ENCODE measurements around the gene TECPR2.

Gene TECPR2

GRCh38 chr14:102479107-102479506 is 116.4 kb downstream of the TECPR2 start:
- Histone ChIP-seq H3K27ac (replicated peaks) (no peak overlapping the region), H3K27me3 (ENCODE audit: insufficient read depth, poor library complexity, severe bottlenecking) (no peaks in the 10 kb centered on the region), H3K4me3 (replicated peaks; ENCODE audit: insufficient read depth, low read length) (no peak overlapping the region)
- TF ChIP-seq POLR2AphosphoS5 (IDR thresholded peaks at IDR 0.05; ENCODE audit: low read depth) (no peak), GABPA (IDR thresholded peaks at IDR 0.05; ENCODE audit: low read depth) (no peak), SPI1 (IDR thresholded peaks at IDR 0.05; ENCODE audit: borderline replicate concordance, low read depth) (no peak), CTCF (IDR thresholded peaks at IDR 0.05; ENCODE audit: insufficient read depth, low read length) (no peak), REST (IDR thresholded peaks at IDR 0.05; ENCODE audit: insufficient replicate concordance, low read depth) (no peak)
- no peak for DNase-seq (ENCODE audit: low read depth in 1 of 2, low spot score in 1 of 2)

- Histone ChIP-seq H3K4me3 (replicated peaks; ENCODE audit: insufficient read depth, low read length) (no peak overlapping the region), H3K27me3 (ENCODE audit: insufficient read depth, poor library complexity, severe bottlenecking) (no peaks in the 10 kb centered on the region), H3K27ac (replicated peaks) (no peak overlapping the region)
- TF ChIP-seq POLR2AphosphoS5 (IDR thresholded peaks at IDR 0.05; ENCODE audit: low read depth): no peak
- TF ChIP-seq REST (IDR thresholded peaks at IDR 0.05; ENCODE audit: insufficient replicate concordance, low read depth): no peak
- no peak for TF ChIP-seq CTCF (IDR thresholded peaks at IDR 0.05; ENCODE audit: insufficient read depth, low read length)
- no peak for TF ChIP-seq GABPA (IDR thresholded peaks at IDR 0.05; ENCODE audit: low read depth)
- no peak for TF ChIP-seq SPI1 (IDR thresholded peaks at IDR 0.05; ENCODE audit: borderline replicate concordance, low read depth)
- no peak for DNase-seq (ENCODE audit: low read depth in 1 of 2, low spot score in 1 of 2)
Measured at GRCh38 chr14:102479777-102480176, 117.0 kb downstream of the TECPR2 start.

DNA sequence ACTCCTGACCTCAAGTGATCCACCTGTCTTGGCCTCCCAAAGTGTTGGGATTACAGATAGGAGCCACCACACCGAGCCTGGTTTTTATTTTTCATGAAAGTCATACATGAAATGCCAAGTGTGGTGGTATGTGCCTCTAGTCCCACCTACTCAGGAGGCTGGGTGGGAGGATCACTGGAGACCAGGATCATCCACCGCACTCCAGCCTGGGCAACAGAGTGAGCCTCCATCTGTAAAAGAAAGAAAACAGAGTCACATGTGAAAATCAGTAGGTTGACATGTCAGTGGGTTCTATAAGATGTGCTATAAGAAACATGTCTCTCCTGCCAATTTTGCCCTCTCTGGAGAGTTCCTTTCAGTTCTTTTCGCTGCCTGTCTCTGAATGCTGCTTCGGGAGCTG is 118.6 kb downstream of the TECPR2 start:
- Histone ChIP-seq H3K27ac (replicated peaks) (no peak overlapping the region), H3K27me3 (ENCODE audit: insufficient read depth, poor library complexity, severe bottlenecking) (no peaks in the 10 kb centered on the region), H3K4me3 (replicated peaks; ENCODE audit: insufficient read depth, low read length) (no peak overlapping the region)
- TF ChIP-seq POLR2AphosphoS5 (IDR thresholded peaks at IDR 0.05; ENCODE audit: low read depth): no peak
- no peak for TF ChIP-seq REST (IDR thresholded peaks at IDR 0.05; ENCODE audit: insufficient replicate concordance, low read depth)
- no peak for TF ChIP-seq SPI1 (IDR thresholded peaks at IDR 0.05; ENCODE audit: borderline replicate concordance, low read depth)
- TF ChIP-seq GABPA (IDR thresholded peaks at IDR 0.05; ENCODE audit: low read depth): no peak
- TF ChIP-seq CTCF (IDR thresholded peaks at IDR 0.05; ENCODE audit: insufficient read depth, low read length): no peak
- no peak for DNase-seq (ENCODE audit: low read depth in 1 of 2, low spot score in 1 of 2)
